Liver (tissue), 3 donors: Measurements from ENCODE around the gene PIN1.

Experiments
- CTCF ChIP-seq: fragments of 150-350 bp; IDR thresholded peaks from 2 replicates; pipeline ENCODE4 v1.5.1; 2017; ENCODE audit warnings: improper control_type of control experiment, low read depth, low read length; ENCODE audit not compliant: missing input control
- JUND ChIP-seq, 2 donors: IDR thresholded peaks; 2 replicates each; pipeline ENCODE4 v1.6.1; 2016; ENCODE audit warnings: antibody characterized with exemption in 2 of 2
- MAX ChIP-seq: IDR thresholded peaks from 2 replicates; pipeline ENCODE4 v1.6.1; 2016; ENCODE audit warnings: antibody characterized with exemption
- donor health status: healthy.
- donor health status: healthy.

GRCh38 chr19:9818734-9819595, 16.2 kb upstream of the PIN1 start, which contains the start of gene FBXL12:
- TF ChIP-seq CTCF = no peak
- peak; percentile 83 for TF ChIP-seq MAX
- peak; percentile 29 to 38 for TF ChIP-seq JUND (IDR thresholded peaks at IDR 0.05)
